Activated CD8-positive, alpha-beta T cell treated with anti-CD3 and anti-CD28 coated beads, Interleukin-2, amount 10 ng/mL, durations not matched to agents 7 days and 5 days (primary cell): ENCODE data around the gene NRG3. TPM values are rescaled to one million over a fixed set of nuclear protein-coding genes. Genes with fewer than 3 reads are reported as not detected.
"Not testable (repeated sequence)": the region's sequence is repeated elsewhere in the genome, so short reads cannot be mapped to it uniquely, and the experiment has no call there.

Experiments used
- ATAC-seq: fragments of 150-1000 bp; cut with Tn5 transposase; one replicate; pipeline ENCODE4 v1.10.0; 2021; ENCODE audit warnings: moderate library complexity
- CTCF ChIA-PET: fragments of 350-600 bp; sonication (Branson Sonifier 250); formaldehyde crosslinking; loops from one replicate; lab custom pipeline; 2021; ENCODE audit warnings: antibody characterized with exemption; lab: Charles Lee
- POLR2A ChIA-PET: fragments of 350-600 bp; sonication (Branson Sonifier 250); formaldehyde crosslinking; loops from one replicate; lab custom pipeline; 2021; ENCODE audit warnings: antibody characterized with exemption; lab: Charles Lee
- DNase-seq: peaks from one replicate; pipeline ENCODE4 v3.0.0-alpha.2; 2020
- H3K27ac Mint-ChIP-seq: one replicate; pipeline ENCODE4 v1.8.0; 2021; ENCODE audit warnings: mild to moderate bottlenecking, mixed read lengths
- H3K27me3 Mint-ChIP-seq: one replicate; pipeline ENCODE4 v1.8.0; 2021; ENCODE audit warnings: low read depth, mixed read lengths
- H3K36me3 Mint-ChIP-seq: one replicate; pipeline ENCODE4 v1.8.0; 2021; ENCODE audit warnings: low read depth, mixed read lengths
- H3K4me1 Mint-ChIP-seq: one replicate; pipeline ENCODE4 v1.8.0; 2021; ENCODE audit warnings: low read depth, mixed read lengths
- H3K4me3 Mint-ChIP-seq: one replicate; pipeline ENCODE4 v1.8.0; 2021; ENCODE audit warnings: mild to moderate bottlenecking, mixed read lengths
- H3K9me3 Mint-ChIP-seq: one replicate; pipeline ENCODE4 v1.8.0; 2022; ENCODE audit warnings: mixed read lengths; ENCODE audit not compliant: insufficient read depth
- total RNA-seq, 2 experiments: library from RNA; stranded (reverse); gene quantifications; one replicate each; pipeline ENCODE4 v1.2.3, GENCODE V29; 2021

NRG3 gene
- total RNA-seq, 2 experiments from 2014 or later: not detected

DNA sequence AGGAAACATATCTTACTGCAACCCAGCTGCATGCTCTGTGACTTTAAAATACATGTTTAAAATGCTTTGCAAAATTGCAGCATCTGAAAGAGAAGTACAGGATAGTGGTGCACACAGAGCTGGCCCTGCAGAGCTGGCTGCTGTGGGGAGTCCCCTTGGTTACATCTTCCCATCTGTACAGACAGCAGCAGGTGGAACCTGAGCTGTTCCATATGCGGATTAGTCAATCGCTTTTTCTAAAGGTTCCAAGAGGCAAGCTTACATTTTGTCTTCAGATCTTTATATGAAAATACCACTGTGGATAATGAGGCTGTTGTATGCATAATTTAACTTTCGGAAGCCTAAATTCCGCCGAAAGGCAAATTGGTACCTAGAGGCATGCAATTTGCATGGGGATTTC is 444.1 kb downstream of the NRG3 start:
- H3K9me3 Mint-ChIP-seq: no peaks in the 10 kb centered on the region
- H3K4me1 Mint-ChIP-seq: no peaks in the 10 kb centered on the region
- ChIA-PET POLR2A (no interaction called here), CTCF (no interaction called here)
- H3K27me3 Mint-ChIP-seq: no peaks in the 10 kb centered on the region
- H3K4me3 Mint-ChIP-seq: no peak overlapping the region
- H3K27ac Mint-ChIP-seq: no peak overlapping the region
- no peaks in the 10 kb centered on the region for H3K36me3 Mint-ChIP-seq
- ATAC-seq (no peak), DNase-seq (no peak)

DNA sequence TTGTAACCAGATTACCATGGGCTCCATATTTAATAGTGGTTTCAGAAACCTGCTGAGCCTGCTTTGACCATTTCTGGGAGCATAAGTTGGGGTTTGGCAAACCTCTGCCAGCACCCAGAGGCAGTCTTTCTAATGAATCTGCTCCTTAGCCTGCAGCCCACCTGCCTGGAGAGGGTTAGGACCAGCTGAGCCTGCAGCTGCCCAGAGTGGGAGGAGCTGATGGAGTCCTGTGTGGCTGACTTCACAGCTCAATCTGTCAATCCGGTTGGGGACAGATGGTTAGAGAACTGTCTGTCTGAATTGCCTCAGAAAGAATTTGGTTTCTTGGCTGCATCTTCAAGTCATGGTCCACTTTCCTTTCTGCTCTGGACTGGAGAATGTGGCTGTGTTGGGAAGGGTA is 444.6 kb downstream of the NRG3 start:
- ATAC-seq: no peak

DNA sequence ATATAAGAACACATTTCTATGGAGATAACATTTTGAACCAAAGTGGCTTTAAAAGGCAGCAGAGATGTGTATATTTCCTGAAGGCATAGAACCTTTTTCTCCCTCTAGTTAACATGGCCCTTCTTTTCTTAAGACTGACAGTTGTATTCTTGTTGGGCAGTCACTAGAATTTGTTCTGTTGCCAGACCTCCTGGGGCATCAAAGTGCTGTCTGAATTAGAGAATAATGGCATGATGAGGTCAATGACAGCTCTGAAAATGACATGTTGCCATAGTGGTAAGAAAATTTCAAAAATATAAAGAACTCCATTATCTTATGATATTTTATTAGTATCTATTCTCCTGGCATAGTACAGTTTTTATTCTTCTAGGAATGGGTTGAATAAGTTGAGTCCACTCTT is 446.7 kb downstream of the NRG3 start:
- no peaks in the 10 kb centered on the region for H3K9me3 Mint-ChIP-seq
- H3K36me3 Mint-ChIP-seq: no peaks in the 10 kb centered on the region
- no peak overlapping the region for H3K4me3 Mint-ChIP-seq
- ChIA-PET POLR2A (no interaction called here), CTCF (no interaction called here)
- H3K27me3 Mint-ChIP-seq: no peaks in the 10 kb centered on the region
- DNase-seq (no peak), ATAC-seq (no peak)
- no peak overlapping the region for H3K27ac Mint-ChIP-seq
- no peaks in the 10 kb centered on the region for H3K4me1 Mint-ChIP-seq

More for the DNA sequence above, 444.6 kb downstream of the NRG3 start:
- no peak for DNase-seq
- Mint-ChIP-seq H3K36me3 (no peaks in the 10 kb centered on the region), H3K9me3 (no peaks in the 10 kb centered on the region), H3K27ac (no peak overlapping the region), H3K4me3 (no peak overlapping the region), H3K27me3 (no peaks in the 10 kb centered on the region), H3K4me1 (no peaks in the 10 kb centered on the region)
- ChIA-PET CTCF (no interaction called here), POLR2A (no interaction called here)

DNA sequence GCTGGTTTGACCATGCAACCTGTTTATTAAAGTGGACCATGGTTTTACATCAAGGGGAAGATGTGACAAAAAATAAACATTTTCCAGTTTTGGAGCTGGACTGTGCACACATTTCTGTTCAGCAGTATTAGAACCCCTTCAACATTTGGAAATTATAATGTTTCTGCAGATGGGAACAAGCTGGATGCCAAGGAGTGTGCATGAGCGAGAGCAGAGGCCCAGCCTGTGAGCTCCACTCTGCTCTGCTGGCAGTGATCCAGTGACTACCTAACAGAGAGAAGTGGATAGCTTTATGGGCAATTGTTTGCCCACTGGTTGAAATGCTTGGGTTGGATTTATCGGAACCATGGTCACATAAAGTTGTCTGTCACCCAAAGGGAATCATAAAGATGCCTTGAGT is 456.7 kb downstream of the NRG3 start:
- no peak overlapping the region for H3K27ac Mint-ChIP-seq
- no peaks in the 10 kb centered on the region for H3K4me1 Mint-ChIP-seq
- no peak overlapping the region for H3K4me3 Mint-ChIP-seq
- H3K36me3 Mint-ChIP-seq: no peaks in the 10 kb centered on the region
- peaks cover 13% of the 10 kb centered on the region for H3K9me3 Mint-ChIP-seq
- ATAC-seq (no peak), DNase-seq (no peak)
- ChIA-PET POLR2A (no interaction called here), CTCF (no interaction called here)
- no peaks in the 10 kb centered on the region for H3K27me3 Mint-ChIP-seq

DNA sequence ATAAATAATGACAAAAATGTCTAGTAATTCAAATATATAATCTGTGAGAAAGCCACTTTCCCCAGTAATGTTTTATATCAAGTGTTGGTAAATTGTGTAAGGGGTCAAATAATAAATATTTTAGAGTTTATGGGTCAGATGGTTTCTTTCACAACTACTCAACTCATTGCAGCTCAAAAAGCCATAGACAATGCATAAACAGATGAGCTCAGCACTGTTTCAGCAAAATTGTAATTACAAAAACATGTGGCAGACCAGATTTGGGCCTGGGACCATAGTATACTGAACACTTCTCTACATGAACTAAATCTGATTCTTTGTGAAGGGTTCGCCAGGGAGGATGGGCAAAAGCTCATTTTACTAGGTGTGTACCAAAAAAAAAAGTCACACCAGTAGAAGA is 460.8 kb downstream of the NRG3 start:
- H3K27me3 Mint-ChIP-seq: no peaks in the 10 kb centered on the region
- CTCF ChIA-PET: no interaction called here
- H3K4me1 Mint-ChIP-seq: no peaks in the 10 kb centered on the region
- H3K4me3 Mint-ChIP-seq: no peak overlapping the region
- no peak for ATAC-seq
- peaks cover 6% of the 10 kb centered on the region for H3K9me3 Mint-ChIP-seq
- no peak overlapping the region for H3K27ac Mint-ChIP-seq
- POLR2A ChIA-PET: no interaction called here
- no peak for DNase-seq
- H3K36me3 Mint-ChIP-seq: no peaks in the 10 kb centered on the region

DNA sequence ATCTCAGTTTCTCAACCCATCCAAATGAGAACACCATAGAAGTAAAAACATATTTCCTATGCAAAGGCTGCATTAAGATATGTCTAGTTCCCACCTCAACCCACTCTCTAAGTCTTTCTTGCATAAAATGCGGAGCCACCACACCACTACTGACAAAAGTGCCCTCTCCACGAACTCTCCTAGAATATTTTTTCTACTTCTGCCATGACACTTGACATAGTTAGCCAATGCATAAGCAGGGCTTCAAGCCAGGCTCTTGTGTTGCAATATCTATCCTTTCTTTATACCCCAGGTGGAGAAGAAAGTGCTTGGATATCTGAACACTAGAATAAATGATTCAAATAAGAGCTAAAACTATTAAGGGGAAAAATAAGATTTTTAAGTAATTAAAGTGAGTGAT is 465.2 kb downstream of the NRG3 start:
- no peaks in the 10 kb centered on the region for H3K36me3 Mint-ChIP-seq
- H3K27ac Mint-ChIP-seq: no peak overlapping the region
- no peak for ATAC-seq
- H3K4me1 Mint-ChIP-seq: no peaks in the 10 kb centered on the region
- peaks cover 7% of the 10 kb centered on the region for H3K9me3 Mint-ChIP-seq
- H3K4me3 Mint-ChIP-seq: no peak overlapping the region
- POLR2A ChIA-PET: no interaction called here
- CTCF ChIA-PET: no interaction called here
- no peak for DNase-seq
- H3K27me3 Mint-ChIP-seq: no peaks in the 10 kb centered on the region

DNA sequence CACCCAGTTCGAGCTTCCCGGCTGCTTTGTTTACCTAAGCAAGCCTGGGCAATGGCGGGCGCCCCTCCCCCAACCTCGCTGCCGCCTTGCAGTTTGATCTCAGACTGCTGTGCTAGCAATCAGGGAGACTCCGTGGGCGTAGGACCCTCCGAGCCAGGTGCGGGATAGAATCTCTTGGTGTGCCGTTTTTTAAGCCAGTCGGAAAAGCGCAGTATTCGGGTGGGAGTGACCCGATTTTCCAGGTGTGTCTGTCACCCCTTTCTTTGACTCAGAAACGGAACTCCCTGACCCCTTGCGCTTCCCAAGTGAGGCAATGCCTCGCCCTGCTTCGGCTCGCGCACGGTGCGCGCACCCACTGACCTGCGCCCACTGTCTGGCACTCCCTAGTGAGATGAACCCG is 474.6 kb downstream of the NRG3 start:
- CTCF ChIA-PET, H3K36me3 Mint-ChIP-seq, H3K4me1 Mint-ChIP-seq, H3K27me3 Mint-ChIP-seq, H3K27ac Mint-ChIP-seq, H3K4me3 Mint-ChIP-seq, ATAC-seq, DNase-seq, H3K9me3 Mint-ChIP-seq, POLR2A ChIA-PET: not testable (repeated sequence)

DNA sequence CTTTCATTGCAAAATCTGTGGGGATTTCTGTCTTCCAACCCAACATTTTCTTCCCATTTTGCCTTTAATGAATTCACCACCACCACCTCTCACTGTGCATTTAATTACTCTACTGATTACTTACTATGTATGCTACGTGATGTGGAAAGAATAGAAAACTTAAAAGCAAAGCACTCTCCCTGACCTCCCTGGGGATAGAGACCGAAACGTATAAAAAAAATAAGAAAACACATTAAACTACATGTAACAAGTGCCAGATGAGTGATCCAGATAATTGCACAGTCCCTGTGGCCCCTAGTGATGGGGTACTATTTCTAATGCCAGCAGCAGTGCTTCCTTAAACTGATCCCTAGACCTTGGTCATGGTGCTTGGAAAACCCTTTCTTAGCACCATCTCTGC is 478.4 kb downstream of the NRG3 start:
- no peaks in the 10 kb centered on the region for H3K36me3 Mint-ChIP-seq
- ChIA-PET CTCF (no interaction called here), POLR2A (no interaction called here)
- ATAC-seq: no peak
- H3K9me3 Mint-ChIP-seq: no peaks in the 10 kb centered on the region
- no peak overlapping the region for H3K4me3 Mint-ChIP-seq
- no peak for DNase-seq
- no peaks in the 10 kb centered on the region for H3K4me1 Mint-ChIP-seq
- H3K27ac Mint-ChIP-seq: no peak overlapping the region
- no peaks in the 10 kb centered on the region for H3K27me3 Mint-ChIP-seq

DNA sequence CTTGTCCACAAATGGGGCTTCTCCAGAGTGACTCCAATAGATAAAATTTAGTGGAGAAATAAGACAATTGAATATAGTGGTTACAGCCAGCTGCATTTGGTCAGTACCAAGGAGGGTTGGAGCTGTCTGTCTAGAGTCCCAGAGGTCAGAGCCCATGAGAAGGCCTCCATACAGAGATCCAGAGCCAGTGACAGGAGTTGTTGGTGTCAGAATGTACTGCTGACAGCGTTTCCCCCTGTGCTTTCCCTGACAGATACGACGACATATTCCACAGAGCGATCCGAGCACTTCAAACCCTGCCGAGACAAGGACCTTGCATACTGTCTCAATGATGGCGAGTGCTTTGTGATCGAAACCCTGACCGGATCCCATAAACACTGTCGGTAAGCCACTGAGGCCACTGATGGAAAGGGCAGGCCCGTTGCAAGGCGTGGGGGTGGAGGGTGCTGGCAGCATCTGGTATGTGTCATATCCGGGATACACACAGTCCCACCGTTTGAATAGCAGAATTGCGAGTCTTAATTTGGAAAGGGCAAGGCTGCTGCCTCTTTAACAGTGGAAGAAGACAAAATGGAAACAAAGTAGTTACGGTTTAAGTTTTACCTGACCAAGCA is 483.6 kb downstream of the NRG3 start:
- ChIA-PET POLR2A (no interaction called here), CTCF (no interaction called here)
- Mint-ChIP-seq H3K36me3 (no peaks in the 10 kb centered on the region), H3K27me3 (no peaks in the 10 kb centered on the region), H3K4me1 (no peaks in the 10 kb centered on the region), H3K4me3 (no peak overlapping the region), H3K9me3 (peaks cover 3% of the 10 kb centered on the region), H3K27ac (no peak overlapping the region)
- DNase-seq: no peak
- ATAC-seq: no peak

DNA sequence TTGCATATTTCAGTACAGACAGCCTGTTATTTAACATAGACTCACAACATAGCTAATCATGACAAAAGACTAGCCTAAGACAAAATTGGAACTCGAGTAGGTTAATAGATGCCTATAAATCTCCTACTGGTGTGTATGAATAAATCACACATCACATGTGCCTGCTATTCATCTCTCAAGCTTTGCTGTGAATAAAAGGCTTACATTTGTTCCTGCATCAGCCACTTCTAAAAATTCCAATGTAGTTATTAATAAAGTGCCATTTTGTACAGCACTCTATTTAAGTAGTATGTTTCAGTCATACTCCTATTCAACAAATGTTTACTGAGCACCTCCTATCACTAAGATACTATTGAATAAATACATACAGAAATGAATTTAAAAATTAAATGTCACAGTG is 486.3 kb downstream of the NRG3 start:
- ATAC-seq: no peak
- H3K4me1 Mint-ChIP-seq: no peaks in the 10 kb centered on the region
- DNase-seq: no peak
- H3K9me3 Mint-ChIP-seq: peaks cover 3% of the 10 kb centered on the region
- H3K4me3 Mint-ChIP-seq: no peak overlapping the region
- H3K36me3 Mint-ChIP-seq: no peaks in the 10 kb centered on the region
- H3K27ac Mint-ChIP-seq: no peak overlapping the region
- POLR2A ChIA-PET: no interaction called here
- H3K27me3 Mint-ChIP-seq: no peaks in the 10 kb centered on the region
- CTCF ChIA-PET: no interaction called here

DNA sequence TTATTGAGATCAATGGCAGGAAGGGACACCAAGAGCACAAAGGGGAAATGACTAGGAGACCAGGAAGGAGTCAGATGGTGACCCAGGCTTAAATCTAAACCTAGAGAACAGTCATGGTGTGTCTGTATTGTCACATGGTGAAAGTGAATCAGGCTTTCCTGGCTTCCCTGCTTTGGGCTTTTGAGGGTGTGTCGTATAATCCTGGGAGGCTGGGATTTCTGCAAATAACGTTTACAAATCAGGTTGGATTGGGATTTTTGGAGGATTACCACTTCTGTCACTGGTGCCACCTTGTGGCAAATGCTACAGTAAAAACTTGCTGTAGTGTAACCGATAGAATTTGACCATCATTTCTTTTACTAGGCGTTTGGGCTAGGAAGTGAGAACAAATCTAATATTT is 502.6 kb downstream of the NRG3 start:
- Mint-ChIP-seq H3K27ac (no peak overlapping the region), H3K4me1 (no peaks in the 10 kb centered on the region), H3K9me3 (no peaks in the 10 kb centered on the region), H3K36me3 (no peaks in the 10 kb centered on the region), H3K4me3 (no peak overlapping the region), H3K27me3 (no peaks in the 10 kb centered on the region)
- CTCF ChIA-PET: no interaction called here
- no peak for ATAC-seq
- no peak for DNase-seq
- POLR2A ChIA-PET: no interaction called here

DNA sequence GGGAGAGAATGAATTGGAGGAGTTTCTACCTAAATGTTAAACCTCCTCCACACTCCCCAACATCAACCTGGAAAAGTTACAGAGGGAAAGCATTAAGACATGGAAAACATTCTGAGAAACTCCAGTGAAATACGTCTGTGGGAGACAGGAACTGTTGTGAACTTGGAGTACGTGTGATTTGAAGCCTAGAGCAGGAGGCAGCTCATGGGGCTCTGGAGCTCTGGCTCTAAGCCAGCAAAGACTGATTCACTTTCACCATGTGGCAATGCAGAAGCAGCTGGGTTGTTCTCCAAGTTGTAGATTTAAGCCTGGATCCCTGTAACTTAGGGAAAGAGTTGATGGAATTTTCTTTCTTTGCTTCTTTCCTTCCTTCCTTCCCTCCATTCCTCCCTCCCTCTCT is 503.2 kb downstream of the NRG3 start:
- ATAC-seq: no peak
- H3K4me1 Mint-ChIP-seq: no peaks in the 10 kb centered on the region
- no peak overlapping the region for H3K27ac Mint-ChIP-seq
- no peak overlapping the region for H3K4me3 Mint-ChIP-seq
- POLR2A ChIA-PET: no interaction called here
- no peaks in the 10 kb centered on the region for H3K36me3 Mint-ChIP-seq
- no peak for DNase-seq
- H3K27me3 Mint-ChIP-seq: no peaks in the 10 kb centered on the region
- CTCF ChIA-PET: no interaction called here
- H3K9me3 Mint-ChIP-seq: no peaks in the 10 kb centered on the region

DNA sequence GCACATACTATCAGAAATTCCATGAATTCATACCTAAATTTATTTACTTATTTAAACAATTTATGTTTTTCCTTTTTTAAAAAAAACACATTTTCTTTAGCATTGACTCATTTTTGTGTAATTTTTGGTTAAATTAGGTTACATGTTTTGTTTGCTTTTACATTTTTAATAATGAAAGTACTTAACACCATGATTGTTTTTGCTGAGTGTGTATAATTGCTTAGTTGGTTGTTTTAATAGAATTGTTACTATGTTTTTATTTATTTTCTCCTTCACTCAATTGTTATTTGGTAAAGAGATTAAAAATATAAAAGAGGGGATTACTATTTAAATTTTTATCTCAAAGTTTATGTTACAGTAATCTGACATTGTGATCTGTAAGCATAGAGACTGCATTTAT is 508.4 kb downstream of the NRG3 start:
- POLR2A ChIA-PET: no interaction called here
- H3K36me3 Mint-ChIP-seq: no peaks in the 10 kb centered on the region
- H3K4me3 Mint-ChIP-seq: no peak overlapping the region
- no peak for DNase-seq
- CTCF ChIA-PET: no interaction called here
- H3K4me1 Mint-ChIP-seq: no peaks in the 10 kb centered on the region
- no peak for ATAC-seq
- H3K27ac Mint-ChIP-seq: no peak overlapping the region
- H3K27me3 Mint-ChIP-seq: no peaks in the 10 kb centered on the region
- peaks cover 5% of the 10 kb centered on the region for H3K9me3 Mint-ChIP-seq
